Measurements from ENCODE around the gene EVI5. TPM values are rescaled to one million over a fixed set of nuclear protein-coding genes. Genes with fewer than 3 reads are reported as not detected.

The EVI5 gene
- total RNA-seq, 1 experiment from 2014 or later: 21.3 TPM

DNA sequence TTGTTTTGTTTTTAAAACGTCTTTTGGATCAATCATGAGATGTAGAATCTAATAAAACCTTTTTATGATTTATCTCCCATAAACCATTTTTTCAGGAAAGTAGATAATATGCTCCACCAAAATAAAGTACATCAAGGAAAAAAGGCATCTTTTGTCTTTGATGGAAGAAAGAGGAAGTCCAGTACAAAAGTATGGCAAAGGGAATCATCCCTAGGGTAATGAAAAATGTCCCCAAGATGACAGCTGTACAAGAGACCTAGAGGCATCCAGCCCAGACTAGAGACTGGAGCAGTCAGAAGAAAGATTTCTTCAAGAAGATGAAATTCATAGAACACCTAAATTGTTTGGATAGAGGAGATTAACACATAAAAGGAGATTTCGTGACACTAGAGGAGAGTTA lies 265.9 kb downstream of the EVI5 start:
- no peak for DNase-seq (ENCODE audit: low spot score)

DNA sequence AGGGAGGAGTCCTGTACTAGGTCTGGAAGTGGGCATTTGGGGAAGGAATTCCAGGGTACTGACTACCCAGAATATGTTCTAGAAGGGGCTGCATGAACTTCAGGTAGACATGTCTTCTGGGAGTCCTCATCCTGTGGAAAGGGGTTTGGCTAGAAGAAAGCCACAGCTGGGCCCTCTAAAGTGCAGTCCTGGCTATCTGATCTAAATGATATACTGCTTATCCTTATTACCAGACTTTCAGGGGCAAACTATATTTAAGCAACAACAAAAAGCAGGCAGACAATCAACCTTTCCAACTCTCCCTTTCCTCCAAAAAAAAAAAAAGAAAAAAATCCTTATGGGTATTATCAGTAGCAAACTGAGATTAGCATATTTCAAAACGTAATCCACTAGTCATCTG lies 268.3 kb downstream of the EVI5 start:
- DNase-seq (ENCODE audit: low spot score): no peak

DNA sequence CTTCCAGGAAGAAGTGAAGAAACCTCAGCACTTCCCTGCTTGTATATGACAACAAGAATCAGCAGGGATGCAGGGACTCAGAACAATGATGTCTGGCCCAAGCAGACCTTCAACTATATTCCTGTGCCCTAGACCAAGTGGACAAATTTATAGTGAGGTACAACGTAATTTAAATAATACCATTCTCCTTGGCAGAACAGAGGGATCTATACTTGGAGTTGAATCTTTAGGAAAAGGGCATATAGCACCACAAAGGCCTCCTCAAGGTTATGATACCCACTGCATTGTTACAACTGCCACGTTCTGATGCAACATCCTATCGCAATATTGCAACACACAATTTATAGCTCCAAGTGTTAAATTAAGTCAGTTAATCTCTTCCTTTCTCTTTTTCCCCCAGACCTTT lies 269.1 kb downstream of the EVI5 start:
- DNase-seq (ENCODE audit: low spot score): no peak

DNA sequence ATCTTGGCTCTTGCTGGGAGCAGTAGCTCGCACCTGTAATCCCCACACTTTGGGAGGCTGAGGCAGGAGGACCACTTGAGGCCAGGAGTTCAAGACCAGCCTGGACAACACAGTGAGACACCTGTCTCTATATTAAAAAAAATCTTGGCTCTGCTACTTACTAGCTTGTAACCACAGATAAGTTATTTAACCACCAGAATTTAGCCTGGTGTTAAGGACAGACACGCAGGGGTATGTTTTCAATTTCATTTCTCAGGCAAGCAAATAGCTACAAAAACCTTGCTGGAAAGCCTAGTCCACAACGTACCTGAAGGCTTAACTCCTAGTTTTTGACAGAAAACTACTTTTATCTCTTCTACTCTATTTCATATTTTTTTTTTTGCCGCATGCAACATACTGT lies 273.4 kb downstream of the EVI5 start:
- no peak for DNase-seq (ENCODE audit: low spot score)

DNA sequence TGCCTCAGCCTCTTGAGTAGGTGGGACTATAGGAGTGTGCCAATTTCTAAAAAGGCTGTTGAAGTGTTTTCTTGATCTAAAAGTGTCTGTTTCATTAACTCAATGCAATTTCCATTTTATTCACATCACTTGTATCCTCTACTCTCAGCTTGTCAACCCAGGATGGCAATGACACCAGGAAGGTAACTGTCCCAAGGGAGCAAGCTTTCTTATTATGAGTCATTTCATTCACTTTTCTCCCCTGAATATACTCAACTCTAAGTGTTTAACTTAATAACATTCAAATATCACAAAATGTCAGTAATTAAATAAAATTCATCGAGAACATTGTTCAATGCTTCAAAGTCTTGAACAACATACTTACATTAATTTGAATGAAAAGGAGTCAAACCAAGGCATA lies 275.3 kb downstream of the EVI5 start:
- DNase-seq (ENCODE audit: low spot score): no peak

DNA sequence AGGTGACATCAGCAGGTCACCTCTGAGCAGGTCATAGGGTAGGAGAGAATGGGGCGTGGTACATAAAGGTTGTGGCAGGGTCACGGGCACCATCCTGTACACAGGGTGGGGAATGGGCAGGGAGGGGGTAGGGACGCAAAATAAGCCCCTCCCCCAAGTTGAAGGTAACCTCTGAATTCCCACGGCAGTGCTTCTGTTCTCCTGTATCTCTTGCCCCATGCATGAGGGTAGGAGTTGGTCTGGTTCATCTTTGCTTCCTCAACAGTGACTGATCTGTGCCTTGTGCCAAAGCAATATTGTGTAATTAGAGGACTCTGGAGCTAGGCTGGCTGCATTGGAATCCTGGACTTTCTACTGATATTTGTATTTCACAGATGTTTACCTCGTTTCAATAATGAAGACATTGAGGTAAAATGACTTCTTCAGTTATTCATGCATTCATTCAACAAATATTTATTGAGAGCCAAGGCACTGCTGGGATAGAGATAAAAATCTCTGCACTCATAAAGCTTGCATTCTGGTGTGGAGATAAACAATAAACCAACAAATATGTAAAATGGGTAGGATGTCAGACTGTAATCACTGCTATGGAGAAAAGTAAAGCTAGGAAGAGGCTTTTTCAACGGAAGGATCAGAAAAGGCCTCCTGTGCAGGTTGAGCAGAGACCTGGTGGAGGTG lies 279.8 kb downstream of the EVI5 start:
- DNase-seq (ENCODE audit: low spot score): no peak

DNA sequence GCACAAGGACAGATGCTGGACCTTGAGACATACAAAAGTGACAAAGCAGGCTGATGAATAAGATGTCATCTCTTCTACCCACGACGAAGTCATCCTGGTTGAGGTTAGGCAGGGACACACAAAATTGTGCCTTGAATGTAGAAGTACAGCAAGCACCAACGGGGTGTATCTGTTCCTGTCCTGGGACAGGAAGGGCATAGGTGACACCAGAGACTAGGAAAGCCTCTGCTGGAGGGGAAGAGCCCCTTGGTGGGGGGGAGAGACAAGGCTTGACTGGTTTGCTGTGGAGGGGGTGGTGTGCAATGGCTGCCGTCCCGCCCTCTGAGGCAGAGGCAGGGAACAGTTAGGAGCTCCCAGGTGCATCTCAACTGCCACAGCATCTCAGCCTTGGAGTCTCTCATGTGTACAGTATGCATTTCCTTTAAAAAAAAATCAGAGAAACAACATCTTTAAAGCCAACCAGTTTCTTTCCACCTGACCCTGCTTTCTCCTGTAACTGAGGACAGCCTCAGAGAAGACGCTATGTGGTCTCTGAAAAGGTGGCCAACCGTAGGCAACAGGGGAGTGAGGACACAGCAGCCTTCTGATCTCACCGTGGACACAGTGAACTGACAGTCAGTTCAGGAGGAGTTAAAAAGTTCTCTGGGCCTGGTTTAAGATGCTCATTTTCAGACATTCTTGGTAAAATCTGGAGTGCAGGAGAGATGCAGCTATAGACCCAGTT lies 280.5 kb downstream of the EVI5 start:
- no peak for DNase-seq (ENCODE audit: low spot score)

DNA sequence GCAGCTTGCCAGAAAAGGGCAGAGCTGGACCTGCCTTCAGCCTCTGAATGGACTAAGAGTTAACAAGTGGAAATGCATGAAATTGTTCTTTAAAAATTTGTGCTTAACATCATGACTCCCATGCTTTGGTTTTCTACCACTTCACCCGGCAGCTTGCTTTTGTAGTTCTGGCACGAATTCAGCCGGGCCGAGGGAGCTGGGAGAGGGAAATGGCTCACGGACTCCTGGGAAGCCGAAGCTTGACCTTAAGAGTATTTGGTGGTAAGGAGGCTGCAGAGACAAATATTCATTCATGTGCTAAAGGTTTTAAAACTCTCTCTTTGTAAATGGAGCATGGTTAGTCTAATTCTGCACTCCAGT lies 281.0 kb downstream of the EVI5 start:
- DNase-seq (ENCODE audit: low spot score): no peak

DNA sequence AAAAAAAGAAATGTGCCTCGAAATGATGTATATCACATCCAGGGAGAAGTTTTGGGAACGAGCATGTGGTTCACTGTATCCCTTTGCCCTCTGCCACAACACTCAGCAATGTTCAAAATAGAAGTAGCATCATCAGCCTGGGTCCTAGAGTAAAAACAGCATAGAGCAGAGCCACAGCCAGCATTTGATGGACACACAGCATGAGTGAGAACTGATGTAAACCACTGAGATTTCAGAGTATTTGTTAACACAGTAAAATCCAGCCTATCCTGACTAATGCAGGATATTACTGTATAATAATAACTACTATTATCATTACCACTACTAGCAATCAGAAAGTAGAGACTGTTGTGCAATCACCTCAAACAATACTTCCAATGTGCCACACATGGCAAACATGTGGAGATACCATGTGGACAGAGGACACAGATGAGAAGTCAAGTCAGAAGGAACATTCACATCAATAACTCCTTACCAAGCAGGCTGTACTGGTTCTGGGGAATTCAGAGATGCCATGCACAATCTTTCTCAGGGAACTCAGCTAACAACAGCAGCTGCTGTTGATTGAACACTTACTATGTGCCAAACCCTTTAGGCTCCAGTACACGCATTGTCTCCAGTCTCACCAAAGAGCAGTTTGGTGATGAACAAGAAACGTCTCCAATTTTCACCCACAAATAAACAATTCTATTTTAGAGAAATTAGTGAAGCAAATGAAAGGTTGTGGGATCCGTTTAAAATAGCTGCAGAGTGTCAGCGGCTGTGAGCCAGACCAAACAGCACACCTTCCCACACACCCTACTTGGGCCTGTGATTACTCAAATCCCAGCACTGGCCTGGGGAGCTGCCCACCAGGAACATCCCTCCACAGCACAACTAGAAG lies 281.6 kb downstream of the EVI5 start:
- no peak for DNase-seq (ENCODE audit: low spot score)

DNA sequence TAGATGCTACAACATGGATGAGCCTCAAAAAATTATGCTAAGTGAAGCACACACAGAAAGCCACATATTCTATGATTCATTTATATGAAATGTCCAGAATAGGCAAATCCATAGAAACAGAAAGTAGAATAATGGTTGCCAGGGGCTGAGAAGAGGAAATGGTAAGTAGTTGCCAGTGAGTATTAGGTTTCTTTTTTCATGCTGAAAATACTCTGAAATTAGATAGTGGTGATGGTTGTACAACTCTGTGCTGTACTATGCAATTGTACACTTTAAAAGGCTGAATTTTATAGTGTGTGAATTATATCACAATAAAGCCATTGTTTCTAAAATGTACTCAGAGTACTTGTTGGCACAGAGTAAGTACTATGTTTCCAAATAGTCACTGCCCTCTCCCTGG lies 282.7 kb downstream of the EVI5 start:
- DNase-seq (ENCODE audit: low spot score): no peak

DNA sequence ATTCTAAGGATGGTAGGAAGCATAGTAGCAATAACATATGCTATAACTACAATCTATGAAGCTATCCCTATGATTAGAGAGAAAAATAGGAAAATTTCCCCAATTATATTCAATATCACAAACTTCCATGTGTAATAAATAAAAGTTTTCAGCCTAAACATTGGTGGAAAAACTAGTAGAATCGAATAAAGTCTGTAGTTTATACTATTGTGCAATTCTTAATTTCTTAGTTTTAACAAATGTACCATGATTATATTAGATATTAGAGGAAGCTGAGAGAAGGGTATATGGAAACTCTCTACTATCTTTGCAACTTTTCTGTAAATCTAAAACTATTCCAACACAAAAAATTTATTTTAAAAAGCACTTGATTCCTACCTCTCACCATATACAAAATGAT lies 284.4 kb downstream of the EVI5 start:
- DNase-seq (ENCODE audit: low spot score): no peak

DNA sequence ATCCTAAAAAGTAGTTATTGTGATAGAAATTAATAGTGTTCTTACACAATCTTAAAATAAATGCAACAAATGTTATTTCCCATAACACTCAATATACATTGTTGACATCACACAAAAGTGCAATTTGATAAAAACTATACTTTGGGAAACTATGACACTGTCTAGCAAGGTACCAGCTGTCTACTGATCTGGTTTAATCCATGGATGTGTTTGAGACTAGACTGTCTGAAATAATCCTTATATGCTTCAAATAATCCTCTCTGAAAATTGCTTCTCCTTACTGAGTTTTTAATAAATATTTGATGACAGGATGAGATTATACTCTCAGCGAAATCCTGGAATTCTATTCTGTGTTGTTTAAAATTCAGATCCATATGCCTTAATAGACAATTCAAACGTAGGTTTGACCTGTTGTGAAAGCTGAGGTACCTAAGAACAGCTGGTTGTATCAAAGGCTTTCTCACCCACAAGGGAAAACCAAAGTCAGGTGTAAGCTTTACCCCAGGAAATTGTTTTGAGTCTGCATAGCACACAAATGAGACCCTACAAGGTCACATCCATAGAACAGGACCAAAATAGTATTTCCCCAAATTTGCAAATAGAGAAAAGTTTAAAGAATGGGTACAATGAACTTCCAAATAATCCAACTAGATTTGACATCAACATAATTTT lies 289.4 kb downstream of the EVI5 start:
- DNase-seq (ENCODE audit: low spot score): no peak

DNA sequence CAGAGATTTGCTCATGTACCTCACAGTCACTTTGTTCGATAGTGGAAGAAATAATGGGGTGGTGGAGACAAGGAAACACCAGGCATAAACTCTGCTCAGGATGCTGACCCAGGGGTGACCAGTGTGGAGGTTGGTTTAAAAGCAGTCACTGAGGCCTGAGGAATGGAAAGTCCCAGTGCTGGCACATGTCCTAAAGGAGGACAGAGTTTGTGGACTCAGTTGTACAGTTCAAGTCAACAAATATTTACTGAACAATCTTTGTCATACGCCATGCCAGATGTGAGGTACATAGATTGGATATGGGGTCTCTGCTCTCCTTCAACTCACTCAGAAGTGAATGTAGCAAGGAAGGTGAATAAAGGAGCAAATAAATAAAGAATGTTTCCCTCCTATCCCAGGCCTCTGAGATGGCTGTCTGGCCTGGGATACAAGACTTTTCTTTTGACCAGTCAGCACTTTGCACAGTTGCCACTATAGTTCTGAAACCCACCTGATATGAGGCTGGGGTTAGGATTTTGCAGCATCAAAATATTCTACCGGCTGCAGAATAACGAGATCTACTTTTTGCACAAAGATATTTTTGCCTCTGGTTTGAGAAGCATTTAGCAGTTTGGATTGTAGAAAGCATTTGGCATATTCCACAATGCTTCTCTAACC lies 290.3 kb downstream of the EVI5 start:
- DNase-seq (ENCODE audit: low spot score): no peak

DNA sequence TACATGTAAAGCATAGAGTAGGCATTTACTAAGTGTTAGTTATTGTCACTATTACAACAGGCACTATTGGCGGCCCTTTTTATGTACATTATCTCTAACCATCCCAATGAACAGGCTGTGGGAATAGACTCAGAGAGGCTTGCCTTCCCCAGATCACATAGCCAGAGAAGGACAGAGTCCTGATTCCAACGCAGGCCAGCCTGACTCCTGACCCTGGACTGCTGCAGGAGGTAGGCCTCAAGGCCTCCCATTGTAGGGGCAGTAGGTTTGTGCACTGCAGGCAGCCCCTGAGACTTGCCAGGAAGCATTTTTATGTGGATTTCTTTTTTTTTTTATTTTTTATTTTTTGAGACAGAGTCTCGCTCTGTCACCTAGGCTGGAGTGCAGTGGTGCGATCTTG lies 291.8 kb downstream of the EVI5 start:
- no peak for DNase-seq (ENCODE audit: low spot score)

DNA sequence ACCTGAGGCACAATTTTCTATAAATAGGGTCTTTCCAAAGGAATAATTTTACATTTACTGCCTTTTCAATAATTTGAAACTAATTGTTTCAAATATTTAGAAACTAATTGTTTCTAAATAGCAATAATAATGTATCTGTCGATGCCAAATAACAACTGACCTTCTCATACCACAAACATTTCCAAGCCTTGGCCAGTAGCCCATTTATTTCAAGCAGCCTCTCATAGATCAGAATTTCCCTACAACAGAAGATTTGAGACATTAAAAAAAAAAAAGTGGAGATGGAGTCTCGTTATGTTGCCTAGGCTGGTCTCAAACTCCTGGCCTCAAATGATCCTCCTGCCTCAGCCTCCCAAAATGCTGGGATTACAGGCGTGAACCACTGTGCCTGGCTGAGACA lies 296.1 kb downstream of the EVI5 start:
- DNase-seq (ENCODE audit: low spot score): no peak

DNA sequence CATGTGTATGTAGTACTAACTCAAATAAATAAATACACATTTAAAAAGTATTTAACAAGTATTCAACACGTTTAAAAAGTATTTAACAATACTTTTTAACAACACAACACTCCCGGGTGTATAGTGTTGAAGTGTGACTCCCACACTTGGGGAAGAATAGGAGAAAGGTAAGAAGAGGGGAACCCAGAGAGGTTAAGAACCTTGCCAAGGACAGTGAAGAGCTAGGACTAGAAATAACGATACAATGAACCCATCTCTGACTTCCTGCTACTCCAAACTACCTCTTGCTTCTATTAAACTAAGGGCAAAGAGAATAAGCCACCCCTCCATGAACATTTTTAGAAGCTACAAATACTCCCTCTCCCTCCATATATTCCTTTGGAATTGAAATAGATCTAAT lies 296.5 kb downstream of the EVI5 start:
- no peak for DNase-seq (ENCODE audit: low spot score)

DNA sequence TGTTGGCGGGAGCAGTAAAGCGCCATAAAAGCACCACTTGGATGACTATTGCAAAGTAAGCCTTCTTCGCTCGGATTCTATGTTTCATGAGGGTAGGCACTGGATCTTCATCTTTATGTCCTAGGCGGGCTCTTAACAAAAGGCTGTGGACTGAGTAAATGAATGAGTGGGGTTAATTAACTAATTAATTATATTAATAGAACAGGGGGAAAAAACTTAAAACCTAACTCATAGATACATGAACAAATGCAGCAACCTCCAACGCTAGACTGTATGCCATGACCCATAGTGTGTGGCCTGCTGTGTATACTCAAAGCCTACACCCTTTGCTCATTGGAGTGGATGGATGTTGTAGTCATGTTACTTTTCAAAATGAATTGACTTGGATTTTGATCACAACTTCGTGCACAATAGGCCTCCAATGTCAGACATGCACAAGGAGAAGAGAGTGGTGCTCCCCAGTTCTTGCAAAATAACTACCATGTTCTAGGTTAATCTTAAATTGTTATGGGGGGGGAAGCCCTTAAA lies 297.8 kb downstream of the EVI5 start:
- no peak for DNase-seq (ENCODE audit: low spot score)

DNA sequence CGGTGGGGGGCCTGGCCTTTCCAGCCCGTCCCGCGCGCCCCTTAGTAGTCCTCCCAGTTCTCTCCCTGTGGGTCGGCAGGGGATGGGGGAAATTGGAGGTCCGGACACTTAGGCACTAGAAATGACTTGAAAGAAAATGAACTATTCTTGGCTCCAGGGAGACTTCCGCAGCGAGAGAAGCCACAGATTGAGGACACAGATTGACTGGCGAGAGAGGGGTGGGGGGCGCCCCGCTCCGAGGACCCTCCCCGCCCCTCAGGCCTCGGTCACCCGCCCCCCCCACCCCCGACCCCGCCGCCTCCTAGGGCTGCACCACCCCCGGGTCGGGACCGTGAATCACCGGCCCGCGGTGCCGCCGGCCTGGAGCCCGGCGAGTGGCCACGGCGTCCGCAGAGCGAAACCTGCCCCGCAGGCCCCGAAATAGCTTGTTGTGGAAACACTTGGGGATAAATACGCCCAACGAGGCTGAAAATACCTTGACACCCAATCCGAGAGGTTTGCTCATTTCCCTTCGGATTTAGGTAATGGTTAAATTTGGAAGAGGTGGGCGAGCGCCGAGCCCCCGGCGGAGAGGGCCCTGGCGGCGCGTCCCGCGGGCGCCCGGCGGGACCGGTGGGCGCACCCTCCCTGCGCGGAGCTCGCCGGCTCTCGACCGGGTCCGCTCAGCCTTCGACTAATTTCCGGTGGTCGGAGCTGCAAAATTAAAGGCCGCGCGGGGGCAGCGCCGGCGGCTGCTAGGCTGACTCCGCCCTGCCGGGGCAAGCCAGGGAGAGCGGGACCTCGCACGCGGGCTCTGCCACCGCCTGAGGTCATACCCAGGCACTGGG lies 298.4 kb downstream of the EVI5 start, which contains the start of gene GFI1:
Gene GFI1, minus strand, starts transcription at position 675 of the 827 bp plus-strand sequence. CDS start 3,438 bp downstream, outside the sequence.
- no peak for DNase-seq (ENCODE audit: low spot score)

DNA sequence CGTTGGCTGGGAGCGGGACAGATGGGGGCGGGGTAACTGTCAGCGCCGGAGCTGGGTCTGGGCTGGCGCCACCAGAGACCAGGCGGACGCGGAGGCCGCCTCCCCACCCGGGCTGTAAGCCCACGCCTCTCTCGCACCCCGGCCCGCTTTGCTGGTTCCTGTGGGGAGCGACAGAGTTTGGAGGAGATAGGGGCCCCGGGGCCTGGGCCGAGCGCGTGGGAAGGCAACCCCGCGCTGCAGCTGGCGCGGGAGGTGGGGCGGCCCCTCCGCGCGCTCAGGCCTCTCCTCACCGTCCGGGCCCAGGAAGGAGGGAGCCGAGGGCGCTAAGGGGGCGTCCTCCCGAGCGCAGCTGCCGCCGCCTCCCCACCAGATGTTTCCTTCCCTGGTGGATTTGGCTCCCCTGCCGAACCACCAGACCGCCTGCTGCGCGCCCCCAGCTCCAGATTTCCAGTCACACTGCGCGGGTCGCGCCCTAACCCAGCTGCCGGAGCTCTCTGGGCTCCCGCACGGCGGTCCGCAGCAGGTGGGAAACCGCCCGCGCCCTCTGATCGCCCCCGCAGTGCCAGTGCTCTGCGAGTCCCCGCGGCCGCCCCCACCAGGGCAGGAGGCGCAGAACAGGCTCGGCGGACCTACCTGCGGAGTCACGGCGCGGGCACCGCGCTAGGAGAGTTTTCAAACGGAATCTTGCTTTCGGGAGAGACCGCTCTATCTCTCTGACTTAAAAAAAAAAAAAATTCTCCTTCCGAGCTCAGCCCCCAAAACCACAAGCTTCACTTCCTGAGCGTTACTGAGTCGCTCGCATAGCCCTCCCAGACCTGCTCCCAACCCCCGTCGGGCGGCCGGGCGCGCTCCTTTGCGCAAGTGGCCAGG lies 299.3 kb downstream of the EVI5 start:
- no peak for DNase-seq (ENCODE audit: low spot score)
